PC-3 (cell line): ENCODE data around the gene PTPN3. TPM values are rescaled to one million over a fixed set of nuclear protein-coding genes. Genes with fewer than 3 reads are reported as not detected.

Source experiments
- ATAC-seq: fragments of 200-7000 bp; cut with Tn5 transposase; 2 replicates; pipeline ENCODE4 v1.9.1; 2020; ENCODE audit warnings: mild to moderate bottlenecking, moderate library complexity
- BruUV-seq: library from RNA; stranded (reverse); fragments of 400-500 nt; replicated peaks from 2 replicates; lab custom pipeline; 2021; lab: Mats Ljungman, UMichigan
- CTCF ChIA-PET: fragments of 300-600 bp; sonication (Branson Sonifier 250); formaldehyde crosslinking; loops from one replicate; lab custom pipeline; 2022; ENCODE audit warnings: antibody characterized with exemption; lab: Charles Lee
- POLR2A ChIA-PET: fragments of 300-600 bp; sonication (Branson Sonifier 250); formaldehyde crosslinking; loops from one replicate; lab custom pipeline; 2022; ENCODE audit warnings: antibody characterized with exemption; ENCODE audit not compliant: unreplicated experiment; lab: Charles Lee
- DNase-seq: peaks from one replicate; pipeline ENCODE4 v3.0.0-alpha.2; 2015
- H2AFZ ChIP-seq: fragments of 300-600 bp; sonication (generic); 2 replicates; pipeline ENCODE4 v1.6.0; 2016; ENCODE audit warnings: antibody characterized with exemption, low read length
- H3F3A ChIP-seq: fragments of 300-600 bp; sonication (generic); one replicate; pipeline ENCODE4 v1.6.0; 2017; ENCODE audit warnings: antibody characterized with exemption, low read length, control low read depth, mild to moderate bottlenecking; ENCODE audit not compliant: unreplicated experiment
- H3K27ac ChIP-seq: fragments of 300-600 bp; sonication (generic); 2 replicates; pipeline ENCODE4 v1.5.1; 2016; ENCODE audit warnings: mild to moderate bottlenecking, low read length
- H3K27me3 ChIP-seq: fragments of 300-600 bp; sonication (generic); 2 replicates; pipeline ENCODE4 v1.6.1; 2016; ENCODE audit warnings: low read length, mixed read lengths
- H3K36me3 ChIP-seq: fragments of 300-600 bp; sonication (generic); 2 replicates; pipeline ENCODE4 v1.6.1; 2016; ENCODE audit warnings: low read depth, mixed run types, low read length, mixed read lengths
- H3K4me1 ChIP-seq: fragments of 300-600 bp; sonication (generic); 2 replicates; pipeline ENCODE4 v1.5.1; 2016; ENCODE audit warnings: low read length; ENCODE audit not compliant: insufficient read depth
- H3K4me2 ChIP-seq: fragments of 300-600 bp; sonication (generic); 2 replicates; pipeline ENCODE4 v1.6.0; 2016; ENCODE audit warnings: low read length
- H3K4me3 ChIP-seq: fragments of 300-600 bp; sonication (generic); 2 replicates; pipeline ENCODE4 v1.5.1; 2016; ENCODE audit warnings: mild to moderate bottlenecking, low read length, mixed read lengths
- H3K79me2 ChIP-seq: fragments of 300-600 bp; sonication (generic); 2 replicates; pipeline ENCODE4 v1.6.1; 2017; ENCODE audit warnings: low read length, mixed read lengths
- H3K9ac ChIP-seq: fragments of 300-600 bp; sonication (generic); 2 replicates; pipeline ENCODE4 v1.6.0; 2016; ENCODE audit warnings: mild to moderate bottlenecking, low read length
- H3K9me2 ChIP-seq: fragments of 300-600 bp; sonication (generic); replicated peaks from 2 replicates; pipeline ENCODE4 v1.6.1; 2016; ENCODE audit warnings: mixed run types, low read length, mixed read lengths
- H3K9me3 ChIP-seq: fragments of 300-600 bp; sonication (generic); 2 replicates; pipeline ENCODE4 v1.6.1; 2016; ENCODE audit warnings: low read length, mixed read lengths
- H4K20me1 ChIP-seq: fragments of 300-600 bp; sonication (generic); 2 replicates; pipeline ENCODE4 v1.6.1; 2016; ENCODE audit warnings: low read length, mixed read lengths
- CTCF ChIP-seq: fragments of 300-600 bp; sonication (generic); conservative IDR thresholded peaks from 2 replicates; pipeline ENCODE4 v1.5.1; 2017; ENCODE audit warnings: antibody characterized with exemption, low read depth, mild to moderate bottlenecking, low read length
- EZH2 ChIP-seq: fragments of 300-600 bp; sonication (generic); IDR thresholded peaks from one replicate; pipeline ENCODE4 v1.6.1; 2017; ENCODE audit warnings: antibody characterized with exemption, mild to moderate bottlenecking, low read length; ENCODE audit not compliant: unreplicated experiment
- EZH2phosphoT487 ChIP-seq: fragments of 300-600 bp; sonication (generic); IDR thresholded peaks from 2 replicates; pipeline ENCODE4 v1.6.1; 2018; ENCODE audit warnings: mild to moderate bottlenecking, antibody characterized with exemption, low read length, borderline replicate concordance
- intact Hi-C: fragments of 100-400 bp; cut with micrococcal nuclease; formaldehyde crosslinking; loops from 2 replicates; pipeline ENCODE4 v1.9.0; 2023
- total RNA-seq: library from RNA; depleted of rRNA; stranded (reverse); fragments of >200 nt; gene quantifications from 2 replicates; pipeline ENCODE4 v1.2.3, GENCODE V29; 2014

PTPN3 gene
- total RNA-seq, 1 experiment from 2014 or later: 8.4 TPM

DNA sequence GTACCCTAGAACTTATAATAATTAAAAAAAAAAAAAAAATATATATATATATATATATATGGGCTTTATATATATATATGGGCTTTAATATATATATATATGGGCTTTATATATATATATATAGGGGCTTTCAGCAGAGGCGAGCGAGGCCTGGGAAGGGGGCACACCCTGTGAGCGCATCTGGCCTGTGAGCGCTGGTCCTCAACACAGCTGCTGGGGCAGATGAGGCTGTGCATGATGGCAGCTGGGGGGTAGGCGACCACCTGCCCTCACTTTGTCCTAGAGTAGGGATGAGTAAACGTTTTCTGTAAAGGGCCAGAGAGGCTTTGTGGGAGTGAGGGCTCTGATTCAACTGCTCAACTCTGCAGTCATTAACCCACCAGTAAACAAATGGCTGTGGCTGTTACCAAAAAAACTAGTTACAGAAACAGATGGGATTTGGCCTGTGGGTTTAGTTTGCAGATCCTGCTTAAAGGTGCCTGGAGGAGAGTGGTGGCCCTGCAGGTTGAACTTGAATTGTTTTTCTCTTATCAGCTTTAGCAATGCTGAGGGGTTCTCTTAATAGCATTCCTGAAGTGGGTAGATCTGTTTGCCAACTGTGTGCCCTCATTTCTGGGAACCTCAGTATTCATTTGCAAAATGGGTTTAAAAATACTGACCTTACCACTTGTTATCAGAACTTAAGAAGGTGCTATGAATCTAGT is 89.2 kb downstream of the PTPN3 start:
- ATAC-seq (no peak), DNase-seq (no peak)
- Histone ChIP-seq H3K9ac (no peak overlapping the region), H3K4me2 (no peak overlapping the region), H3K9me3 (no peaks in the 10 kb centered on the region), H3K4me3 (no peak overlapping the region), H3K9me2 (no peaks in the 10 kb centered on the region), H4K20me1 (no peaks in the 10 kb centered on the region), H3K27me3 (no peaks in the 10 kb centered on the region), H2AFZ (no peak overlapping the region), H3K36me3 (no peaks in the 10 kb centered on the region), H3F3A (no peaks in the 10 kb centered on the region), H3K4me1 (no peaks in the 10 kb centered on the region), H3K79me2 (no peaks in the 10 kb centered on the region), H3K27ac (no peak overlapping the region)
- BruUV-seq: no TSS peak
- TF ChIP-seq EZH2 (no peak), CTCF (no peak), EZH2phosphoT487 (no peak)
- ChIA-PET CTCF (no interaction called here), POLR2A (interaction anchor here (0.6 kb wide), 1 partner anchor 29 kb away, joined by 6 read pairs; no protein-coding TSS in a partner anchor)
- intact Hi-C loops: no loop called here

DNA sequence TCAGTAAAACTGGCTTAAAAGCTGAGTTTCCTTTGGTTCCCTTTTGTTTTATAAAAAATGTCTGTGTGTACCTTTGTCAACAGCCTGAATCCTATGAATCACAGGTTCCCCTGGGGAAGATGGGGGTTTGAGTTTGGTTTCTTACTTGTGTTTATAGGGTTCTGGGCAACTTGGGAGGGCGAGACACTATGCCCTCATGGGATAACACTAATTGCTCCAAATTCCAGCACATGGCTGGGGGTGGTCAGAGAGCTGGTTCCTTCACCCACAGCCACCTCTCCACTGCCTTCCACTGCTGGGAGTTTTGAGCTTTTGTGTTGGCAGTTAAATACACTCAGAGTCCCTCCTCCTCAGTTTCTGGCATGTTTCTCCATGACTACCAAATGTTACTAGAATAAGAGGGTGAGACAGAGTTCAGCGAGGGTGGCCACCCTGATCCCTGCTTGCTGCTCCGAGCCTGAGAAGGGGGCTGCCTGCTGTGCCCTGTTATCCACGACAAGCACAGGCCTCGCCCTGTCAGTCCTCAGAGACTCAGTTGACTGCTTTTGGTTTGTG is 94.3 kb downstream of the PTPN3 start:
- no peak overlapping the region for H2AFZ ChIP-seq
- CTCF ChIA-PET: no interaction called here

More for the DNA sequence above, 94.3 kb downstream of the PTPN3 start:
- no peak overlapping the region for H3K4me2 ChIP-seq
- H3K27me3 ChIP-seq: no peaks in the 10 kb centered on the region
- DNase-seq (no peak), ATAC-seq (no peak)
- H3K27ac ChIP-seq: no peak overlapping the region
- POLR2A ChIA-PET: no interaction called here
- H3F3A ChIP-seq: no peaks in the 10 kb centered on the region
- TF ChIP-seq CTCF (no peak), EZH2 (no peak), EZH2phosphoT487 (no peak)
- no peaks in the 10 kb centered on the region for H4K20me1 ChIP-seq
- no peaks in the 10 kb centered on the region for H3K4me1 ChIP-seq
- no peak overlapping the region for H3K4me3 ChIP-seq
- no TSS peak for BruUV-seq
- H3K36me3 ChIP-seq: peaks cover 14% of the 10 kb centered on the region
- H3K79me2 ChIP-seq: no peaks in the 10 kb centered on the region
- no peaks in the 10 kb centered on the region for H3K9me3 ChIP-seq
- intact Hi-C loops: no loop called here
- H3K9ac ChIP-seq: no peak overlapping the region
- no peaks in the 10 kb centered on the region for H3K9me2 ChIP-seq
